Measurements from ENCODE around the gene PNCK. TPM values are rescaled to one million over a fixed set of nuclear protein-coding genes. Genes with fewer than 3 reads are reported as not detected.

Gene PNCK
- total RNA-seq, 3 donors from 2014 or later, result 0.48 to 1.3 (median 0.73) TPM

DNA sequence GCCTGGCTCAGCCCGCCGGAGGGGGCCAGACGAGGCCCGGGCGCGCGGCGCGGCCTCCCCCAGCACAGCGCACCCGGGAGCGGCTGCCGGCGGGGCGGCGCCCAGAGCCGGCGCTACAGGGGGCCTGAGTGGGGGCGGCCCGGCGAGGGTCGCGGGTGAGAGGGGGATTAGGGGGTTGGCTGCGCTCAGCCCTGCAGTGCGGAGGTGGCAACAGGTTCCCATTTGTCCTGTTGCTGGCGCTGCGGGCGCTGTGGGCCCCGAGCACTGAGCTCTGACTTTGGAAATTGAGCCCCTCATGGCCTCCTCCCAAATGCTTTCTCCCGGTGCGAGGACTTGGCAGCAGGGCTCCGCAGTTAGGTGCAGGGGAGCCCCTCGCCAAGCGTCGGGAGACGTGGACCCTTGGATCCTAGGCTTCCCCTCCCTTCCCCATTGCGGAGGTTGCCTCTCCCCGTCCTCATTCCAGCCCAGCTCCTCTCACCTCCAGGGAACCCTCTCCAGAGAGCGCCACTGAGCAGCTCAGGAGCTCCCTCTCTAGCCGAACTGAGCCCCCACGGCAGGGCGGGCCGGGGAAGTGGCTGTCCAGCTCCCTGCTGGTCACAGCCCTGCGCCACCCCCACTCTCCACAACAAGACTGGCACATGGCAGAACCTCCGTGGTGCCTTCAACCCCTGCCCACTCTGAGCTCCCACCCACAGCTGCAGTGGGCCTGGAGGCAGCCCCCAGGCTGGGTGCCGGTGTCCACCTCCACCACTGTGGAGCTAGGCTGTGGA is 29.1 kb downstream of the PNCK start:
- no peak for DNase-seq (ENCODE audit: low spot score in 2 of 2)

DNA sequence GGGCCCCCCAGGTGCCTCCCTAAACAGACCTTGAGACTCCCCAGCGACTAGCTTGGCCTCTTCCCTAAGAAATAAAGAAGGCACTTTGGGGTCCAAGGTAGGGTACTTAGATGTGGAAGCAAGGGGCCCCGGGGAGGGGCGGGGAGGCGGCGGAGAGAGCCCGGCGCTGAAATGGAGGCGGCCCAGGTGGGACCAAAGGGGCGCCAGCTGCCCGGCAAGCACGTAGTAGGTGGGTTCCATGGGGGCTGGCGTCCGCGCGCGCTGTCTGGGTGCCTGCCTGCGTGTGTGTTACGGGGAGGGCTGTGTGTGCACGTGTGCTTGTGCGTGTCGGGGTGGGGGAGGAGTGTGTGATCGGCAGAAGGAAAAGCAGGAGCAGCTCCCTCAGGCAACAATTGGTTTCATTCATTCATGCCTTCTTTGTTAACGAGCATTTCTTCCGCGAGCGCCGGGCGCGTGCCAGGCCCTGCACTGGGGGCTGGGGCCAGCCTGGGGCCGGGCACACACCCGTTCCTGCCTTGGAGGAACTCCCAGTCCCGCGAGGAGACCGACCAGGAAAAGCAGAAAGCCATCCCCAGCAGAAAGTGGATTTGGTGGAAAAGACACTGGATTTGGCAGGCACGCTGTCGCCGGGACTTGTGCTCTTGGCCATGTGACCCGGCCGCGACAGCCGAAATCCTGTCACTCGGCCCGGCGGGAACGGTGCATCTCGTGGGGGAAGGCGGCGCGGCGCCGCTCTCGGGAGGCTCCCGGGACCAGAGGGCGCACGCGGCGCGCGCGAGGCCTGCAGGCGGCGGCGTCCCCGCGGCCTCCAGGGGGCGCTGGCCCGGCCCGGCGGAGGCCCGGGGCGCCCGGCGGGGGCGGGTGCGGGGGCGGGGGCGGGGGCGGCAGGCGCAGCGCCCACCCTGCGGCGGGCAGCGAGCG is 29.9 kb downstream of the PNCK start:
- Histone ChIP-seq H3K27me3 (peaks cover 0 to 95% of the 10 kb centered on the region in 2 donors), H3K36me3 (no peaks in the 10 kb centered on the region), H3K9me3 (no peaks in the 10 kb centered on the region), H3K4me3 (peak overlapping the region in 2 of 3 donors; percentile 25 to 52), H3K4me1 (no peaks in the 10 kb centered on the region), H3K27ac (no peak overlapping the region)
- intact Hi-C loops (cut with DNase I; ENCODE audit: low total_unique reads), result no loop called here
- no peak for DNase-seq (ENCODE audit: low spot score in 2 of 2)
- TF ChIP-seq POLR2AphosphoS5 (IDR thresholded peaks at IDR 0.05) (no peak), POLR2A (IDR thresholded peaks at IDR 0.05) (no peak)
- TF ChIP-seq, protein P1, sequence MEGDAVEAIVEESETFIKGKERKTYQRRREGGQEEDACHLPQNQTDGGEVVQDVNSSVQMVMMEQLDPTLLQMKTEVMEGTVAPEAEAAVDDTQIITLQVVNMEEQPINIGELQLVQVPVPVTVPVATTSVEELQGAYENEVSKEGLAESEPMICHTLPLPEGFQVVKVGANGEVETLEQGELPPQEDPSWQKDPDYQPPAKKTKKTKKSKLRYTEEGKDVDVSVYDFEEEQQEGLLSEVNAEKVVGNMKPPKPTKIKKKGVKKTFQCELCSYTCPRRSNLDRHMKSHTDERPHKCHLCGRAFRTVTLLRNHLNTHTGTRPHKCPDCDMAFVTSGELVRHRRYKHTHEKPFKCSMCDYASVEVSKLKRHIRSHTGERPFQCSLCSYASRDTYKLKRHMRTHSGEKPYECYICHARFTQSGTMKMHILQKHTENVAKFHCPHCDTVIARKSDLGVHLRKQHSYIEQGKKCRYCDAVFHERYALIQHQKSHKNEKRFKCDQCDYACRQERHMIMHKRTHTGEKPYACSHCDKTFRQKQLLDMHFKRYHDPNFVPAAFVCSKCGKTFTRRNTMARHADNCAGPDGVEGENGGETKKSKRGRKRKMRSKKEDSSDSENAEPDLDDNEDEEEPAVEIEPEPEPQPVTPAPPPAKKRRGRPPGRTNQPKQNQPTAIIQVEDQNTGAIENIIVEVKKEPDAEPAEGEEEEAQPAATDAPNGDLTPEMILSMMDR (IDR thresholded peaks at IDR 0.05), result no peak

More for the DNA sequence above, 29.1 kb downstream of the PNCK start:
- TF ChIP-seq POLR2A (IDR thresholded peaks at IDR 0.05), result no peak
- TF ChIP-seq, protein P1 (IDR thresholded peaks at IDR 0.05), result no peak
- Histone ChIP-seq H3K27ac (no peak overlapping the region), H3K4me1 (no peaks in the 10 kb centered on the region), H3K27me3 (peaks cover 0 to 96% of the 10 kb centered on the region in 2 donors), H3K36me3 (no peaks in the 10 kb centered on the region), H3K9me3 (no peaks in the 10 kb centered on the region), H3K4me3 (peak overlapping the region in 1 of 3 donors; percentile 12)
- intact Hi-C loops (cut with DNase I; ENCODE audit: low total_unique reads), result no loop called here

DNA sequence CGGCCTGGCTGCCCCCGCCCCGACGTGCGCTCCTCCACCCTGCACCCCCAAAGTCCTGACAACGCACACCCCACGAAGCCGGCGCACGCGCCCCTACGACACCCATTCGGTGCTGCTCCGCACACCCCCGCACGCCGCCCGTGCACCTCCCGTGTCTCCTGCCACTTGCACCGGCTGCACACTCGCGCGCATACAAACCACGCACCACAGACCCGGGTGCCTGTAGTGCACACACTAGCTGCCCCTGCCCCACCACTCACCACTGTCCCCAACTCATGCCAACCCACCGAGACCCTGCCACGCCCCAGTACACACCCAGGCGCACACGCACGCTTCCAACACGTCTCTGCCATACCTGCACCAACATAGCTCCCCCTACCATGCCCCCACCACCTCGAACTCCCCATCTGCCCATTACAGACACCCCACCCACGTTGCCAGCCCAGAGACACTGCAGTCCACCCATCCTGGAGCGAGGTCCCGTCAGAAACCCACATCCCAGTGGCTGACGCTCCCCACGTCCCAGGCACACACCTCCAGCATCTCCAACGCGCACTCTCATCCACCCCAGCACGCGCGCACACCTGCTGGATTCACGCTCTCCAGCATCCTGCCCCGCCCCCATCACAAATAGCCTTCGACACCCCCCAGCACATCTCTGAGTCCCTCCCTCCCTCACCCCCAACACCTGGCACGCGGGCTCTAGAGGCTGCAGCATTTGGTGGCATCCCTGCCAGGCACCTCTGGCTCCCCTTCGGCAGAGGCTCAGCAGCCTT is 30.8 kb downstream of the PNCK start:
- Histone ChIP-seq H3K36me3 (no peaks in the 10 kb centered on the region), H3K9me3 (no peaks in the 10 kb centered on the region), H3K4me3 (peak overlapping the region in 2 of 3 donors; percentile 30 to 52), H3K27ac (no peak overlapping the region), H3K4me1 (no peaks in the 10 kb centered on the region), H3K27me3 (peaks cover 0 to 95% of the 10 kb centered on the region in 2 donors)
- intact Hi-C loops (cut with DNase I; ENCODE audit: low total_unique reads), result no loop called here
- TF ChIP-seq, protein P1 (IDR thresholded peaks at IDR 0.05), result no peak
- TF ChIP-seq POLR2AphosphoS5 (IDR thresholded peaks at IDR 0.05), result no peak
- no peak for TF ChIP-seq POLR2A (IDR thresholded peaks at IDR 0.05)
- no peak for DNase-seq (ENCODE audit: low spot score in 2 of 2)

DNA sequence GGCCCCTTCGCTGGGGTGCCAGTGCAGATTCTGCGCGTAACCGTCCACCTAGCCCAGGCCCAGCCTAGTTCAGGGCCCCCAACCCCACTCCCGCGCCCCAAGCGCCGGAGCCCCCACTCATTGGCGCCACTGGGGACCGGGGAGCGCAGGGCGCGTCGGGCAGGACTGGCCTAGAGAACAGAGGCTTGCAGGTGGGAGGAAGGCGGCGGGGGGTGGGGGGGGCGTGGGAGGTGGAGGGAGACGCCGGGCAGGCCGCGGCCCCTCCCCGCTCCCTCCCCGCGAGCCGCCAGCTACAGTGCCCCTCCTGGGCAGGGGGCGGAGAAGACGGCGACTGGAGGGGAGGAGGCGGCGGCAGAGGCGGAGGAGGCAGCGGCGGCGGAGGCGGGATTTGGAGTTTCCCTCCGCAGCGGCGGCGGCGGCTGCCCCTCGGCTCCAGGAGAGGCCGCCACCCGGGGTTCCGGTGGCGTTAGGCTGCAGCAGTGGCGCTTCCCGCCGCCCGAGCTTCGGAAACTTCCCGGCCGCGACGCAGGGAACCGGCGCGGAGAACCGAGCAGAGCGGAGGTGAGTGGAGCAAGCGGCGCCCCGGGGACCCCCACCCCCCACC is 31.5 kb downstream of the PNCK start:
- peak overlapping the region in 2 of 3 donors; percentile 30 to 52 for H3K4me3 ChIP-seq
- DNase-seq (ENCODE audit: low spot score in 2 of 2), result no peak
- H3K36me3 ChIP-seq, result no peaks in the 10 kb centered on the region
- no peaks in the 10 kb centered on the region for H3K9me3 ChIP-seq
- peaks cover 0 to 95% of the 10 kb centered on the region in 2 donors for H3K27me3 ChIP-seq
- no peak for TF ChIP-seq POLR2AphosphoS5 (IDR thresholded peaks at IDR 0.05)
- no peak for TF ChIP-seq POLR2A (IDR thresholded peaks at IDR 0.05)
- TF ChIP-seq, protein P1 (IDR thresholded peaks at IDR 0.05), result no peak
- H3K27ac ChIP-seq, result no peak overlapping the region
- no peaks in the 10 kb centered on the region for H3K4me1 ChIP-seq
- intact Hi-C loops (cut with DNase I; ENCODE audit: low total_unique reads), result no loop called here

Data from breast epithelium (tissue), 4 donors.